Measurements from ENCODE around the gene ACVR2A. TPM values are rescaled to one million over a fixed set of nuclear protein-coding genes. Genes with fewer than 3 reads are reported as not detected.

Gene ACVR2A
- polyA plus RNA-seq, 1 of the 3 experiments (the other 2 are of a cell fraction): 1.6 TPM

GRCh38 chr2:147968571-147968970, 123.7 kb downstream of the ACVR2A start:
- TF ChIP-seq, protein P1, sequence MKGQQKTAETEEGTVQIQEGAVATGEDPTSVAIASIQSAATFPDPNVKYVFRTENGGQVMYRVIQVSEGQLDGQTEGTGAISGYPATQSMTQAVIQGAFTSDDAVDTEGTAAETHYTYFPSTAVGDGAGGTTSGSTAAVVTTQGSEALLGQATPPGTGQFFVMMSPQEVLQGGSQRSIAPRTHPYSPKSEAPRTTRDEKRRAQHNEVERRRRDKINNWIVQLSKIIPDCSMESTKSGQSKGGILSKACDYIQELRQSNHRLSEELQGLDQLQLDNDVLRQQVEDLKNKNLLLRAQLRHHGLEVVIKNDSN (IDR thresholded peaks at IDR 0.05; ENCODE audit: borderline replicate concordance, low read depth): no peak
- TF ChIP-seq FOXM1 (IDR thresholded peaks at IDR 0.05; ENCODE audit: low read depth) (no peak), REST (IDR thresholded peaks at IDR 0.05; ENCODE audit: low read depth, low read length) (no peak), PBX3 (IDR thresholded peaks at IDR 0.05) (no peak), TAF1 (IDR thresholded peaks at IDR 0.05; ENCODE audit: borderline replicate concordance, low read depth, low read length) (no peak), EP300 (IDR thresholded peaks at IDR 0.05; ENCODE audit: borderline replicate concordance in 1 of 2, low read depth in 1 of 2, low read length in 1 of 2) (no peak), NRF1 (IDR thresholded peaks at IDR 0.05; ENCODE audit: low read depth, low read length) (no peak), RXRA (IDR thresholded peaks at IDR 0.05; ENCODE audit: borderline replicate concordance, low read depth) (no peak), MXI1 (IDR thresholded peaks at IDR 0.05; ENCODE audit: low read depth, low read length) (no peak), YY1 (IDR thresholded peaks at IDR 0.05; ENCODE audit: low read depth) (no peak), POLR2AphosphoS5 (IDR thresholded peaks at IDR 0.05; ENCODE audit: low read depth, low read length) (no peak), MEF2A (IDR thresholded peaks at IDR 0.05; ENCODE audit: borderline replicate concordance, low read depth) (no peak)
- TF ChIP-seq, protein P2, sequence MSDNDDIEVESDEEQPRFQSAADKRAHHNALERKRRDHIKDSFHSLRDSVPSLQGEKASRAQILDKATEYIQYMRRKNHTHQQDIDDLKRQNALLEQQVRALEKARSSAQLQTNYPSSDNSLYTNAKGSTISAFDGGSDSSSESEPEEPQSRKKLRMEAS (IDR thresholded peaks at IDR 0.05; ENCODE audit: low read depth): no peak
- no peak overlapping the region for H3K27ac ChIP-seq (ENCODE audit: low read depth in 2 of 2, low read length in 1 of 2)
- no peak overlapping the region for H3K4me2 ChIP-seq
- DNase-seq: no peak
- H2AFZ ChIP-seq (ENCODE audit: low read depth): no peak overlapping the region
- peaks cover 7% of the 10 kb centered on the region; the same call in 1 of the 2 replicates for H3K79me2 ChIP-seq (ENCODE audit: insufficient read depth)
- no peaks in the 10 kb centered on the region for H4K20me1 ChIP-seq (ENCODE audit: insufficient read depth)
- no peaks in the 10 kb centered on the region for H3F3A ChIP-seq (replicated peaks; ENCODE audit: insufficient read depth)
- no peak overlapping the region for H3K9ac ChIP-seq
- ChIA-PET POLR2A (no interaction called here), CTCF (interaction anchor here (0.8 kb wide), 1 partner anchor 541 kb away, joined by 3 read pairs; no protein-coding TSS in a partner anchor)
- no peaks in the 10 kb centered on the region for H3K9me2 ChIP-seq
- WGBS (ENCODE audit: low lambda C conversion rate): 76% methylated on average over 2 of the region's 2 CpGs
- no peak overlapping the region for H3K4me3 ChIP-seq (ENCODE audit: low read depth in 2 of 2, low read length in 1 of 2)
- no peaks in the 10 kb centered on the region for H3K4me1 ChIP-seq (ENCODE audit: control insufficient read depth in 1 of 2, insufficient read depth in 2 of 2, low read depth in 1 of 2, low read length in 1 of 2)
- no peaks in the 10 kb centered on the region for H3K27me3 ChIP-seq (ENCODE audit: insufficient read depth)
- peaks cover 32 to 63% of the 10 kb centered on the region in 2 experiments for H3K36me3 ChIP-seq (replicated peaks in 1 of 2; ENCODE audit: control insufficient read depth in 1 of 2, insufficient read depth in 2 of 2, low read length in 1 of 2)
- no peaks in the 10 kb centered on the region; the same call in 1 of the 2 replicates for H3K9me3 ChIP-seq

All from SK-N-SH (cell line).